WI38 (cell line): Measurements from ENCODE around the gene NELL1.

Experiments
- H3K4me3 ChIP-seq: 2 replicates; pipeline ENCODE4 v1.5.1; 2011; ENCODE audit warnings: low read depth, mild to moderate bottlenecking, control low read depth, low read length
- TF ChIP-seq, protein P1 (sequence below): IDR thresholded peaks from 2 replicates; pipeline ENCODE4 v1.5.1; 2012; ENCODE audit warnings: low read depth, mild to moderate bottlenecking, control low read depth, low read length

The NELL1 gene

GRCh38 chr11:21567645-21568290 lies 898.4 kb downstream of the NELL1 start:
- H3K4me3 ChIP-seq: no peak overlapping the region
- TF ChIP-seq, protein P1, sequence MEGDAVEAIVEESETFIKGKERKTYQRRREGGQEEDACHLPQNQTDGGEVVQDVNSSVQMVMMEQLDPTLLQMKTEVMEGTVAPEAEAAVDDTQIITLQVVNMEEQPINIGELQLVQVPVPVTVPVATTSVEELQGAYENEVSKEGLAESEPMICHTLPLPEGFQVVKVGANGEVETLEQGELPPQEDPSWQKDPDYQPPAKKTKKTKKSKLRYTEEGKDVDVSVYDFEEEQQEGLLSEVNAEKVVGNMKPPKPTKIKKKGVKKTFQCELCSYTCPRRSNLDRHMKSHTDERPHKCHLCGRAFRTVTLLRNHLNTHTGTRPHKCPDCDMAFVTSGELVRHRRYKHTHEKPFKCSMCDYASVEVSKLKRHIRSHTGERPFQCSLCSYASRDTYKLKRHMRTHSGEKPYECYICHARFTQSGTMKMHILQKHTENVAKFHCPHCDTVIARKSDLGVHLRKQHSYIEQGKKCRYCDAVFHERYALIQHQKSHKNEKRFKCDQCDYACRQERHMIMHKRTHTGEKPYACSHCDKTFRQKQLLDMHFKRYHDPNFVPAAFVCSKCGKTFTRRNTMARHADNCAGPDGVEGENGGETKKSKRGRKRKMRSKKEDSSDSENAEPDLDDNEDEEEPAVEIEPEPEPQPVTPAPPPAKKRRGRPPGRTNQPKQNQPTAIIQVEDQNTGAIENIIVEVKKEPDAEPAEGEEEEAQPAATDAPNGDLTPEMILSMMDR: no peak

GRCh38 chr11:21572210-21572609 lies 902.8 kb downstream of the NELL1 start:
- no peak overlapping the region for H3K4me3 ChIP-seq
- TF ChIP-seq, protein P1: no peak

DNA sequence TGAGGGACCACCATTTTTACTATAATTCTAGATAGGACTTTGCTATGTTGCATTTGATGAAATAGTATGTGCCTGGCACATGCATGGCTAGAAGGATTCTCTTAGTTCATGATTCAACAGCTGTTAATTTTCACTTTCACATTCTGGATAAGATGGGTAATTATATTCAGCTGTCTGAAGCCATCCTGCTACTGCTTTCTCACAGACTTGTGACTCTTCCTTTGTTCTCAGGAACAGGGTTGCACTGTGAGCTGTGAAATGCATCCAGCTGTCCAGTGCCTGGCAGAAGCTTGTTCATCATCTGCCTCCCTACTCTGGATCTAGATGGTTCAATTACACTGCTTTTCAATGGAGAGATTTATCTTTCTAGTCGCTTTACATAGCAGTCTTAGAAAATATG lies 913.4 kb downstream of the NELL1 start:
- TF ChIP-seq, protein P1: no peak
- H3K4me3 ChIP-seq: no peak overlapping the region

DNA sequence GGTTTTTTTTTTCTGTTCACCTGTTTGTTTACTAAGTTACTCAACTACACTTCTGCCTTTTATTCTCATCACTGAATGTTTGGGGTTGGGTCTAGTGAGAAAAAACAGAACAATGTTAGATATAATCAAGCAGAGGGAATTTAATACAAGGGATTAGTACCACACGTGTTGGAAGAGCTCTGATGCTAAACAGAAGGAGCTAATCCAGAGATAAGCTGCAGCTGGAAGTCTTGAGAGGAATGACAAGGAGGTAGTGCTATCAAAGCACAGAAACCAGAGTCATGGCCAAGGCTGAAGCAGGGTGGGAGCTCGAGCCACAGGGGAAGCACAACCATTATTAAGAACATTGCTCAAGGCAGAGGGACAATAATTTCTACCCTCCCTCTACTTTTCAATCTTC lies 919.4 kb downstream of the NELL1 start:
- TF ChIP-seq, protein P1: no peak
- no peak overlapping the region for H3K4me3 ChIP-seq

GRCh38 chr11:21602699-21603098 lies 933.3 kb downstream of the NELL1 start:
- no peak overlapping the region for H3K4me3 ChIP-seq
- TF ChIP-seq, protein P1: no peak

DNA sequence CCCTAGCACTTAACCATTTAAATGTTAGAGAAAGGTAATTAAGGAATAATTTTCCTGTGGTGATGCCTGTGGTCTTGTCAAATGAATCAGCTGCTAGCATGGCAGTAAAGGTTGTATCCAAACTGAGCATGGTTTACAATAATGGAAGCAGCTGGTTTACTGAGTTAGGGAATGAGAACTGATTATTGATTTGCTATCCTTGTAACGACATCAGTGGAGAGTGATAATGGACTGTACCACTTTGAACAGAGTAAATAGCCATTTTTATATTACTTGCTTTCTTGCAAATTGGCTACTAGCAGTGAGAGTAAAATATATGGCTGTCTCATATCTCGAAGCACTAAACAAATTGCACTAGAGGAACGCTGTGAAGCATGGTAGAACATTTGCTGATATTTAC lies 934.5 kb downstream of the NELL1 start:
- TF ChIP-seq, protein P1: no peak

DNA sequence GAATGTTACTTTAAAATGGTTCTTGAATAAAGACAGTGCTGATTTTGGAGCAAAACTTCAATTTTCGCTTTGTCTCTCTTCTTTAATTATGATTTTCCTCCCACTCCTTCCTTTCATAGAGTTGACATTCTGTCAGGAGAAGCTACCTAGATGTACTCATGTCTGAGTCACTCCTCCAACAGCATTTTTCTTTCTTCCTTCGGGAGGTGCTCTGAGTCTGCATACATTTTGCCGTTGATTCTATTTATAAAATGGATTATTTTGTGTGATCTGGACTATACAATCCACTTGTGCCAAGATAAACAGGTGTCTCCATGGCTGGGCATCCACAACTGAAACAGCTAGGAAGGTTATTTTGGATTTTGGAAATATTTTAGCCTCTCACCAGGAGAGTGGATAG lies 935.2 kb downstream of the NELL1 start:
- no peak overlapping the region for H3K4me3 ChIP-seq
- TF ChIP-seq, protein P1: no peak

More for the DNA sequence above, 934.5 kb downstream of the NELL1 start:
- H3K4me3 ChIP-seq: no peak overlapping the region
